GM23338 (cell line): ENCODE measurements around the gene BARHL2. TPM values are rescaled to one million over a fixed set of nuclear protein-coding genes. Genes with fewer than 3 reads are reported as not detected.

Source experiments
- ATAC-seq: fragments of 200-7000 bp; cut with Tn5 transposase; 3 replicates; pipeline ENCODE4 v1.9.1; 2020
- DNase-seq: peaks from one replicate; pipeline ENCODE4 v3.0.0-alpha.2; 2015; ENCODE audit warnings: low spot score
- H2AFZ ChIP-seq: fragments of 200-600 bp; sonication (generic); 2 replicates; pipeline ENCODE4 v1.8.0; 2016; ENCODE audit warnings: antibody characterized with exemption, mild to moderate bottlenecking, moderate library complexity
- H3F3A ChIP-seq: fragments of 200-600 bp; sonication (generic); replicated peaks from 2 replicates; pipeline ENCODE4 v1.8.0; 2017; ENCODE audit warnings: antibody characterized with exemption, mixed run types, low read depth
- H3K27ac ChIP-seq: fragments of 200-600 bp; sonication (generic); 2 replicates; pipeline ENCODE4 v1.6.1; 2016; ENCODE audit warnings: low read depth
- H3K27me3 ChIP-seq: fragments of 200-600 bp; sonication (generic); 2 replicates; pipeline ENCODE4 v1.8.0; 2016; ENCODE audit warnings: mild to moderate bottlenecking, mixed run types, moderate library complexity; ENCODE audit not compliant: insufficient read depth
- H3K36me3 ChIP-seq: fragments of 200-600 bp; sonication (generic); 2 replicates; pipeline ENCODE4 v1.8.0; 2016; ENCODE audit warnings: mild to moderate bottlenecking; ENCODE audit not compliant: insufficient read depth
- H3K4me1 ChIP-seq: fragments of 200-600 bp; sonication (generic); 2 replicates; pipeline ENCODE4 v1.8.0; 2016; ENCODE audit warnings: mild to moderate bottlenecking, moderate library complexity; ENCODE audit not compliant: insufficient read depth
- H3K4me2 ChIP-seq: fragments of 200-600 bp; sonication (generic); 2 replicates; pipeline ENCODE4 v1.7.1; 2017; ENCODE audit warnings: mixed run types
- H3K4me3 ChIP-seq: fragments of 200-600 bp; sonication (generic); 2 replicates; pipeline ENCODE4 v1.6.1; 2016; ENCODE audit warnings: mixed run types
- H3K79me2 ChIP-seq: fragments of 200-600 bp; sonication (generic); replicated peaks from 2 replicates; pipeline ENCODE4 v1.8.0; 2017; ENCODE audit warnings: mild to moderate bottlenecking; ENCODE audit not compliant: insufficient read depth
- H3K9me2 ChIP-seq: fragments of 200-600 bp; sonication (generic); 2 replicates; pipeline ENCODE4 v1.8.0; 2017; ENCODE audit not compliant: insufficient read depth
- H4K20me1 ChIP-seq: fragments of 200-600 bp; sonication (generic); replicated peaks from 2 replicates; pipeline ENCODE4 v1.8.0; 2017; ENCODE audit warnings: mild to moderate bottlenecking; ENCODE audit not compliant: insufficient read depth
- H3K27ac Mint-ChIP-seq: 2 replicates; pipeline ENCODE4 v1.8.0; 2020; ENCODE audit warnings: inconsistent platforms, mild to moderate bottlenecking, moderate library complexity, mixed read lengths
- H3K27me3 Mint-ChIP-seq: 3 replicates; pipeline ENCODE4 v1.8.0; 2022; ENCODE audit warnings: low read depth, mild to moderate bottlenecking, moderate library complexity, mixed read lengths, inconsistent platforms; ENCODE audit not compliant: insufficient read depth, poor library complexity
- H3K36me3 Mint-ChIP-seq: 3 replicates; pipeline ENCODE4 v1.8.0; 2021; ENCODE audit warnings: low read depth, mild to moderate bottlenecking, inconsistent platforms, moderate library complexity, mixed read lengths
- H3K4me1 Mint-ChIP-seq: 3 replicates; pipeline ENCODE4 v1.8.0; 2020; ENCODE audit warnings: mild to moderate bottlenecking, inconsistent platforms, mixed read lengths
- H3K4me3 Mint-ChIP-seq: 3 replicates; pipeline ENCODE4 v1.8.0; 2021; ENCODE audit warnings: moderate library complexity, mild to moderate bottlenecking, inconsistent platforms, mixed read lengths
- H3K9me3 Mint-ChIP-seq: 3 replicates; pipeline ENCODE4 v1.8.0; 2020; ENCODE audit warnings: moderate library complexity, mild to moderate bottlenecking, inconsistent platforms, mixed read lengths
- CREB1 ChIP-seq: fragments of 250-450 bp; sonication (Bioruptor Pico); IDR thresholded peaks from 2 replicates; pipeline ENCODE4 v1.5.0; 2020; ENCODE audit warnings: low read depth, mild to moderate bottlenecking, moderate library complexity
- EZH2 ChIP-seq: fragments of 200-600 bp; sonication (generic); IDR thresholded peaks from one replicate; pipeline ENCODE4 v1.8.0; 2017; ENCODE audit warnings: antibody characterized with exemption, mild to moderate bottlenecking, low read depth; ENCODE audit not compliant: unreplicated experiment
- EZH2phosphoT487 ChIP-seq: fragments of 200-600 bp; sonication (generic); IDR thresholded peaks from one replicate; pipeline ENCODE4 v1.8.1; 2018; ENCODE audit warnings: antibody characterized with exemption; ENCODE audit not compliant: unreplicated experiment
- JUNB ChIP-seq: IDR thresholded peaks from one replicate; pipeline ENCODE4 v1.6.1; 2016; ENCODE audit warnings: antibody characterized with exemption; ENCODE audit not compliant: unreplicated experiment
- NANOG ChIP-seq: IDR thresholded peaks from 2 replicates; pipeline ENCODE4 v1.6.1; 2016; ENCODE audit warnings: antibody characterized with exemption, borderline replicate concordance
- POLR2AphosphoS5 ChIP-seq: IDR thresholded peaks from 2 replicates; pipeline ENCODE4 v1.6.1; 2016; ENCODE audit warnings: antibody characterized with exemption, low read depth
- STAT1 ChIP-seq: IDR thresholded peaks from one replicate; pipeline ENCODE4 v1.6.1; 2016; ENCODE audit warnings: antibody characterized with exemption; ENCODE audit not compliant: unreplicated experiment
- ZNF114 ChIP-seq: fragments of 250-450 bp; sonication (Bioruptor Pico); IDR thresholded peaks from 2 replicates; pipeline ENCODE4 v1.5.0; 2020; ENCODE audit warnings: mild to moderate bottlenecking, moderate library complexity
- ZNF331 ChIP-seq: fragments of 250-450 bp; sonication (Bioruptor Pico); IDR thresholded peaks from 2 replicates; pipeline ENCODE4 v1.5.0; 2020; ENCODE audit warnings: low read depth, mild to moderate bottlenecking, moderate library complexity
- polyA plus RNA-seq: library from polyadenylated mRNA; unstranded; fragments of >200 nt; fragmentation: Nextera tagmentation; extraction: Ambion mirVana; gene quantifications from 2 replicates; pipeline ENCODE4 v1.2.1, GENCODE V29; 2016
- total RNA-seq: library from RNA; depleted of rRNA; stranded (reverse); fragments of >200 nt; shearing (Covaris generic); gene quantifications from 2 replicates; pipeline ENCODE4 v1.2.3, GENCODE V29; 2014
- TF ChIP-seq, protein P1 (sequence below): IDR thresholded peaks from one replicate; pipeline ENCODE4 v1.6.1; 2018; ENCODE audit warnings: antibody characterized with exemption; ENCODE audit not compliant: unreplicated experiment
- TF ChIP-seq, protein P2 (sequence below): fragments of 250-450 bp; sonication (Bioruptor Pico); IDR thresholded peaks from 2 replicates; pipeline ENCODE4 v1.5.0; 2020; ENCODE audit warnings: mild to moderate bottlenecking, moderate library complexity
- TF ChIP-seq, protein P3 (sequence below): IDR thresholded peaks from 2 replicates; pipeline ENCODE4 v1.6.1; 2016; ENCODE audit warnings: antibody characterized with exemption
- TF ChIP-seq, protein P4 (sequence below), 2 experiments: fragments of 200-600 bp in 1 of 2; sonication (generic) in 1 of 2; conservative IDR thresholded peaks; 2 replicates each; pipeline versions ENCODE4 v1.5.1 to v1.6.1; 2016 to 2017; ENCODE audit warnings: antibody characterized with exemption in 2 of 2, low read depth in 2 of 2, mild to moderate bottlenecking in 2 of 2, moderate library complexity in 1 of 2

BARHL2 gene
- total and polyA plus RNA-seq, 2 experiments from 2014 or later, result not detected

DNA sequence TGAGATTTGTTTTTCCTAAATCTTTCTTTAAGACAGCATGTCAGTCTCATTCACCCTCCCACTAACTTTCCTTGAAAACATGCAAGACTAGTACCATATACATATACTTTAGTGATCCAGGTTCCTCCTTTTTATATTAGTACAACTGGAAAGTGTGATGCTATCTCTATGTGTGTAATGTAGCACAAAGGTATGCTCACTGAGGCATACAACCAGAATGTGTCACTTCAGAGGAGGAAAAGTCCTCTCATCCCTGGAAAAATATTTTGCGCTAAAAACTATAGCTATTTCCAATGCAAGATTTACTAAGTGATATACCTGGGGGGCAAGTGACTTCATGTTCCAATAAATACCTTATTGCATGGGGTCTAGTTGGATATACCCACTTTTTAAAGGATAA lies 45.9 kb downstream of the BARHL2 start:
- H3K4me1 ChIP-seq, result no peaks in the 10 kb centered on the region
- H3K27me3 ChIP-seq, result no peaks in the 10 kb centered on the region
- peaks cover 14% of the 10 kb centered on the region for H3K9me3 Mint-ChIP-seq
- H3F3A ChIP-seq, result no peaks in the 10 kb centered on the region
- H3K27ac ChIP-seq, result no peak overlapping the region
- H3K4me1 Mint-ChIP-seq, result no peaks in the 10 kb centered on the region
- H3K36me3 ChIP-seq, result peaks cover 7% of the 10 kb centered on the region; the same call in 1 of the 2 replicates
- ATAC-seq, result no peak
- H2AFZ ChIP-seq, result no peak overlapping the region
- no peaks in the 10 kb centered on the region for H3K9me2 ChIP-seq
- no peak overlapping the region for H3K4me3 ChIP-seq
- no peak overlapping the region for H3K4me2 ChIP-seq
- peaks cover 5% of the 10 kb centered on the region; the same call in 2 of the 3 replicates for H3K36me3 Mint-ChIP-seq
- no peak overlapping the region for H3K4me3 Mint-ChIP-seq
- no peaks in the 10 kb centered on the region for H3K79me2 ChIP-seq
- H3K27ac Mint-ChIP-seq, result no peak overlapping the region
- H4K20me1 ChIP-seq, result no peaks in the 10 kb centered on the region
- H3K27me3 Mint-ChIP-seq, result peaks cover 2% of the 10 kb centered on the region
- TF ChIP-seq CREB1 (CRISPR knock-in tag), result no peak
- no peak for TF ChIP-seq JUNB
- no peak for TF ChIP-seq EZH2phosphoT487
- TF ChIP-seq, protein P1, sequence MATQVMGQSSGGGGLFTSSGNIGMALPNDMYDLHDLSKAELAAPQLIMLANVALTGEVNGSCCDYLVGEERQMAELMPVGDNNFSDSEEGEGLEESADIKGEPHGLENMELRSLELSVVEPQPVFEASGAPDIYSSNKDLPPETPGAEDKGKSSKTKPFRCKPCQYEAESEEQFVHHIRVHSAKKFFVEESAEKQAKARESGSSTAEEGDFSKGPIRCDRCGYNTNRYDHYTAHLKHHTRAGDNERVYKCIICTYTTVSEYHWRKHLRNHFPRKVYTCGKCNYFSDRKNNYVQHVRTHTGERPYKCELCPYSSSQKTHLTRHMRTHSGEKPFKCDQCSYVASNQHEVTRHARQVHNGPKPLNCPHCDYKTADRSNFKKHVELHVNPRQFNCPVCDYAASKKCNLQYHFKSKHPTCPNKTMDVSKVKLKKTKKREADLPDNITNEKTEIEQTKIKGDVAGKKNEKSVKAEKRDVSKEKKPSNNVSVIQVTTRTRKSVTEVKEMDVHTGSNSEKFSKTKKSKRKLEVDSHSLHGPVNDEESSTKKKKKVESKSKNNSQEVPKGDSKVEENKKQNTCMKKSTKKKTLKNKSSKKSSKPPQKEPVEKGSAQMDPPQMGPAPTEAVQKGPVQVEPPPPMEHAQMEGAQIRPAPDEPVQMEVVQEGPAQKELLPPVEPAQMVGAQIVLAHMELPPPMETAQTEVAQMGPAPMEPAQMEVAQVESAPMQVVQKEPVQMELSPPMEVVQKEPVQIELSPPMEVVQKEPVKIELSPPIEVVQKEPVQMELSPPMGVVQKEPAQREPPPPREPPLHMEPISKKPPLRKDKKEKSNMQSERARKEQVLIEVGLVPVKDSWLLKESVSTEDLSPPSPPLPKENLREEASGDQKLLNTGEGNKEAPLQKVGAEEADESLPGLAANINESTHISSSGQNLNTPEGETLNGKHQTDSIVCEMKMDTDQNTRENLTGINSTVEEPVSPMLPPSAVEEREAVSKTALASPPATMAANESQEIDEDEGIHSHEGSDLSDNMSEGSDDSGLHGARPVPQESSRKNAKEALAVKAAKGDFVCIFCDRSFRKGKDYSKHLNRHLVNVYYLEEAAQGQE, result no peak
- TF ChIP-seq, protein P2, sequence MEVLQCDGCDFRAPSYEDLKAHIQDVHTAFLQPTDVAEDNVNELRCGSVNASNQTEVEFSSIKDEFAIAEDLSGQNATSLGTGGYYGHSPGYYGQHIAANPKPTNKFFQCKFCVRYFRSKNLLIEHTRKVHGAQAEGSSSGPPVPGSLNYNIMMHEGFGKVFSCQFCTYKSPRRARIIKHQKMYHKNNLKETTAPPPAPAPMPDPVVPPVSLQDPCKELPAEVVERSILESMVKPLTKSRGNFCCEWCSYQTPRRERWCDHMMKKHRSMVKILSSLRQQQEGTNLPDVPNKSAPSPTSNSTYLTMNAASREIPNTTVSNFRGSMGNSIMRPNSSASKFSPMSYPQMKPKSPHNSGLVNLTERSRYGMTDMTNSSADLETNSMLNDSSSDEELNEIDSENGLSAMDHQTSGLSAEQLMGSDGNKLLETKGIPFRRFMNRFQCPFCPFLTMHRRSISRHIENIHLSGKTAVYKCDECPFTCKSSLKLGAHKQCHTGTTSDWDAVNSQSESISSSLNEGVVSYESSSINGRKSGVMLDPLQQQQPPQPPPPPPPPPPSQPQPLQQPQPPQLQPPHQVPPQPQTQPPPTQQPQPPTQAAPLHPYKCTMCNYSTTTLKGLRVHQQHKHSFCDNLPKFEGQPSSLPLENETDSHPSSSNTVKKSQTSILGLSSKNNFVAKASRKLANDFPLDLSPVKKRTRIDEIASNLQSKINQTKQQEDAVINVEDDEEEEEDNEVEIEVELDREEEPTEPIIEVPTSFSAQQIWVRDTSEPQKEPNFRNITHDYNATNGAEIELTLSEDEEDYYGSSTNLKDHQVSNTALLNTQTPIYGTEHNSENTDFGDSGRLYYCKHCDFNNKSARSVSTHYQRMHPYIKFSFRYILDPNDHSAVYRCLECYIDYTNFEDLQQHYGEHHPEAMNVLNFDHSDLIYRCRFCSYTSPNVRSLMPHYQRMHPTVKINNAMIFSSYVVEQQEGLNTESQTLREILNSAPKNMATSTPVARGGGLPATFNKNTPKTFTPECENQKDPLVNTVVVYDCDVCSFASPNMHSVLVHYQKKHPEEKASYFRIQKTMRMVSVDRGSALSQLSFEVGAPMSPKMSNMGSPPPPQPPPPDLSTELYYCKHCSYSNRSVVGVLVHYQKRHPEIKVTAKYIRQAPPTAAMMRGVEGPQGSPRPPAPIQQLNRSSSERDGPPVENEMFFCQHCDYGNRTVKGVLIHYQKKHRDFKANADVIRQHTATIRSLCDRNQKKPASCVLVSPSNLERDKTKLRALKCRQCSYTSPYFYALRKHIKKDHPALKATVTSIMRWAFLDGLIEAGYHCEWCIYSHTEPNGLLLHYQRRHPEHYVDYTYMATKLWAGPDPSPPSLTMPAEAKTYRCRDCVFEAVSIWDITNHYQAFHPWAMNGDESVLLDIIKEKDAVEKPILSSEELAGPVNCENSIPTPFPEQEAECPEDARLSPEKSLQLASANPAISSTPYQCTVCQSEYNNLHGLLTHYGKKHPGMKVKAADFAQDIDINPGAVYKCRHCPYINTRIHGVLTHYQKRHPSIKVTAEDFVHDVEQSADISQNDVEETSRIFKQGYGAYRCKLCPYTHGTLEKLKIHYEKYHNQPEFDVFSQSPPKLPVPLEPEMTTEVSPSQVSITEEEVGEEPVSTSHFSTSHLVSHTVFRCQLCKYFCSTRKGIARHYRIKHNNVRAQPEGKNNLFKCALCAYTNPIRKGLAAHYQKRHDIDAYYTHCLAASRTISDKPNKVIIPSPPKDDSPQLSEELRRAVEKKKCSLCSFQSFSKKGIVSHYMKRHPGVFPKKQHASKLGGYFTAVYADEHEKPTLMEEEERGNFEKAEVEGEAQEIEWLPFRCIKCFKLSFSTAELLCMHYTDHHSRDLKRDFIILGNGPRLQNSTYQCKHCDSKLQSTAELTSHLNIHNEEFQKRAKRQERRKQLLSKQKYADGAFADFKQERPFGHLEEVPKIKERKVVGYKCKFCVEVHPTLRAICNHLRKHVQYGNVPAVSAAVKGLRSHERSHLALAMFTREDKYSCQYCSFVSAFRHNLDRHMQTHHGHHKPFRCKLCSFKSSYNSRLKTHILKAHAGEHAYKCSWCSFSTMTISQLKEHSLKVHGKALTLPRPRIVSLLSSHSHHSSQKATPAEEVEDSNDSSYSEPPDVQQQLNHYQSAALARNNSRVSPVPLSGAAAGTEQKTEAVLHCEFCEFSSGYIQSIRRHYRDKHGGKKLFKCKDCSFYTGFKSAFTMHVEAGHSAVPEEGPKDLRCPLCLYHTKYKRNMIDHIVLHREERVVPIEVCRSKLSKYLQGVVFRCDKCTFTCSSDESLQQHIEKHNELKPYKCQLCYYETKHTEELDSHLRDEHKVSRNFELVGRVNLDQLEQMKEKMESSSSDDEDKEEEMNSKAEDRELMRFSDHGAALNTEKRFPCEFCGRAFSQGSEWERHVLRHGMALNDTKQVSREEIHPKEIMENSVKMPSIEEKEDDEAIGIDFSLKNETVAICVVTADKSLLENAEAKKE, result no peak
- no peak for TF ChIP-seq ZNF331
- TF ChIP-seq POLR2AphosphoS5, result no peak
- TF ChIP-seq, protein P3, sequence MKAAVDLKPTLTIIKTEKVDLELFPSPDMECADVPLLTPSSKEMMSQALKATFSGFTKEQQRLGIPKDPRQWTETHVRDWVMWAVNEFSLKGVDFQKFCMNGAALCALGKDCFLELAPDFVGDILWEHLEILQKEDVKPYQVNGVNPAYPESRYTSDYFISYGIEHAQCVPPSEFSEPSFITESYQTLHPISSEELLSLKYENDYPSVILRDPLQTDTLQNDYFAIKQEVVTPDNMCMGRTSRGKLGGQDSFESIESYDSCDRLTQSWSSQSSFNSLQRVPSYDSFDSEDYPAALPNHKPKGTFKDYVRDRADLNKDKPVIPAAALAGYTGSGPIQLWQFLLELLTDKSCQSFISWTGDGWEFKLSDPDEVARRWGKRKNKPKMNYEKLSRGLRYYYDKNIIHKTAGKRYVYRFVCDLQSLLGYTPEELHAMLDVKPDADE, result no peak
- no peak for TF ChIP-seq ZNF114 (CRISPR knock-in tag)
- TF ChIP-seq STAT1, result no peak
- TF ChIP-seq, protein P4, sequence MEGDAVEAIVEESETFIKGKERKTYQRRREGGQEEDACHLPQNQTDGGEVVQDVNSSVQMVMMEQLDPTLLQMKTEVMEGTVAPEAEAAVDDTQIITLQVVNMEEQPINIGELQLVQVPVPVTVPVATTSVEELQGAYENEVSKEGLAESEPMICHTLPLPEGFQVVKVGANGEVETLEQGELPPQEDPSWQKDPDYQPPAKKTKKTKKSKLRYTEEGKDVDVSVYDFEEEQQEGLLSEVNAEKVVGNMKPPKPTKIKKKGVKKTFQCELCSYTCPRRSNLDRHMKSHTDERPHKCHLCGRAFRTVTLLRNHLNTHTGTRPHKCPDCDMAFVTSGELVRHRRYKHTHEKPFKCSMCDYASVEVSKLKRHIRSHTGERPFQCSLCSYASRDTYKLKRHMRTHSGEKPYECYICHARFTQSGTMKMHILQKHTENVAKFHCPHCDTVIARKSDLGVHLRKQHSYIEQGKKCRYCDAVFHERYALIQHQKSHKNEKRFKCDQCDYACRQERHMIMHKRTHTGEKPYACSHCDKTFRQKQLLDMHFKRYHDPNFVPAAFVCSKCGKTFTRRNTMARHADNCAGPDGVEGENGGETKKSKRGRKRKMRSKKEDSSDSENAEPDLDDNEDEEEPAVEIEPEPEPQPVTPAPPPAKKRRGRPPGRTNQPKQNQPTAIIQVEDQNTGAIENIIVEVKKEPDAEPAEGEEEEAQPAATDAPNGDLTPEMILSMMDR (conservative IDR thresholded peaks at IDR 0.05; ENCODE audit: low read depth in 2 of 2), result no peak
- no peak for TF ChIP-seq NANOG
- TF ChIP-seq EZH2, result no peak
- DNase-seq, result no peak
